GM21528 (cell line): ENCODE results near the gene GSG1L.

Experiments
- ATAC-seq: cut with Tn5 transposase; IDR thresholded peaks from one replicate; pipeline ENCODE4 v1.9.1; 2021; ENCODE audit warnings: mild to moderate bottlenecking, moderate library complexity; ENCODE audit not compliant: unreplicated experiment, low FRiP score

GSG1L gene

DNA sequence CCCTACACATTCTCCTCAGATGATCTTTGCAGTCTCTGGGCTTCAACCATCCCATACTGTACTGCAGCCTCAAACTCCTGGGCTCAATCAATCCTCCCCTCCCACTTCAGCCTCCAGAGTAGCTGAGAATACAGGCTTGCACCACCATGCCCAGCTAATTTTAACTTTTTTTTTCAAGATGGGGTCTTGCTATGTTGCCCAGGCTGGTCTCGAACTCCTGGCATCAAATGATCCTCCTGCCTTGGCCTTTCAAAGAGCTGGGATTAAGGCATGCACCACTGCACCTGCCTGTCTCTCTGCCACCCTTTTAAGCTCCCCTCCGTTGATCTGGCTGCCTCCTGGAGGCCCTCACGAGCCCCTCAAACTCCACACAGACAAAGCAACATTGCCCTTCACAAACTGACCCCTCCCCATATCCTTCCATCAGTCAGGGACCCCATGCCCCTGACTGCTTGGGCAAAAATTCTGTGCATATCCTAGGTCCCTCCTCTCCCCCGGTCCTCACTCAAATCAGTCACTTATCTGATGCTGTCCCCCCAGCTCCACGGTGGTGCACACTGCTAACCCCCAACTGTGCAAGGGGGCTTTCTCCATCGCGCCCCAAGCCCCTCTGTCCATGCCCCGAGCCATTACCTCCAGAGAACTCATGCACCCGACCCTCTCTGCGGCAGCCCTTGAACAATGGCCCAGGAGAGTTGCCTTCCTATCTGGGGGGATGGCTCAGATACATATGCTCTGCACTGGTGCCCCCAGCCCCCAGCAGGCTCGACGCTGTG is 260.7 kb downstream of the GSG1L start:
- ATAC-seq: no peak

GRCh38 chr16:27801289-27801945 is 262.1 kb downstream of the GSG1L start:
- no peak for ATAC-seq

- ATAC-seq: no peak
Observed at GRCh38 chr16:27800817-27801216, 262.7 kb downstream of the GSG1L start.

GRCh38 chr16:27799896-27800295 is 263.6 kb downstream of the GSG1L start:
- ATAC-seq: no peak

DNA sequence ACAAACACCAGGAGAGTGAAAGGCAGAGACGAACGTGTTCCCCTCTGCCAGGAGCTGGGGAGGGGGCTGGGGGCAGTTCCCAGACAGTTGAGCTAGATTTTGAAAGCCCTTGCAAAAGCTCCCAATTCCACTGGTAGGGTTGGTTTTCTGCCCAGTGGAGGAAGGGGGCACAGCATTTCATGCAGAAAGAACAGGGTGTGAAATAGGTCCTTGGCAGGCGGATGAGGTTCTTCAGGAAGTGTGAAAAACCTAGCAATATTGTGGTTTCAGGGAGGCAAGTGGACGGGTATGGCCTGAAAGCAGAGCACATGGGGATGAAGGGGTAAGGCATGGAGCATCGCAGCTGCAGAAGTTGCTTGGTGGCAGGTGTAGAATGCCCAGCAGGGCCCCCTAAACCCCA is 265.3 kb downstream of the GSG1L start:
- no peak for ATAC-seq

DNA sequence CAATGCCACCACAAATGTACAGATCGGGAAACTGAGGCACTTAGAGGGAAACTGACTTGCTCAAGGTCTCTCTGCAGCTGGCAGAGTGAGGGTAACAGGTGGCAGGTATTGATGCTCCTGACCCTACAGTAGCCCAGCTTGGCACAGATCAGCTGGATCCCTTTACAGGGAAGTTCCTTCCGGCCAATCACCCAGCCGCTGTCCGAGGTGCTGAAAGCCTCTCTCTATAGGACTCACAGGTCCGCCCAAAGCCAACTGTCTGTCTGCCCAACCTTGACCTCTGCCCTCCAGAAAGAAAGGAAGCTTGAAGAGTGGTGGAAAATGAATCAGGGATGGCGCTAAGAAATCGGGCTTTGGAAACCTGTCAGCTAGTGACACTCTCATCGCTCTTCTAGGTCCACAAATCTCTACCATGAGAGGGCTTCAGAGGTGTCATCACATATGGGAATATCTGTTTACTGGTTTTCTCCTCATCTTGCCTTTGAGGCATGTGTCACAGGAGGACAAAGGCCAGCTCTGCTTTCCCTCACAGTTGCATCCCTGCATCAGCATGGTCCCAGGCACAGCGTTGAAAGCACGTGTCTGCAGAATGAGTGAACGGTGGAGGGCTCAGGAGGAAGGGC is 267.4 kb downstream of the GSG1L start:
- no peak for ATAC-seq

DNA sequence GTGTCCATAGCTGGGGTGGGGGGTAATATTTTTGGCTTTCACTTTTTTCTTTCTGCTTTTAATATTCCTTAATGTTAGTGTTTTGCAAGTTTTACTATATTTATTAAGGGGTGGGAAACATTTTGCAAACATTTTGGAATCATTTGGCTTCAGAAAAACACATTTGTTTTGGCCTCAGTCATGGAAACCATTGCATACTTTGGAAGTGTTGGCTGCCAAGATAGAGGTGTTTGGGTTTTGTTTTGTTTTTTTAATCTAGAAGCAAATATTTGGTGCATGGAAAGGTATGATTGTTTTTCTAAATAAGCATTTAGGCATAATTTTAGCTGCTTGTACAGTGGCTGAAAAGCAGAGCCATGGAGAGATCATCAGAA is 270.3 kb downstream of the GSG1L start:
- no peak for ATAC-seq

- no peak for ATAC-seq
Observed at GRCh38 chr16:27792486-27793248, 270.8 kb downstream of the GSG1L start.

DNA sequence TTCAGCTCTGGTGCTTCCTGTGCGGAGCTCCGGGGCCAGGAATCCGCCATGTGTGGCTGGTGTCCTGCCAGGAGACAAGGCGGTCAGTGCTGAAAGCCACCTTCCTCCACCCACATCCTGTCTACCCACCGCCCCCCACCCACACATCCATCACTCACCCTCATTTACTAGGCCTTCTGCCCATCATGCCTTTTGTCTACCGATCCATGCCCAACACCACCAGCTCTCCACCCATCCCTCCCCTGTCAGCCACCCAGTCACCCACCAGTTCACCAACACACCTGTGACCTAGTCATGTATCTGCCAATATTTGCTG is 272.2 kb downstream of the GSG1L start:
- no peak for ATAC-seq

DNA sequence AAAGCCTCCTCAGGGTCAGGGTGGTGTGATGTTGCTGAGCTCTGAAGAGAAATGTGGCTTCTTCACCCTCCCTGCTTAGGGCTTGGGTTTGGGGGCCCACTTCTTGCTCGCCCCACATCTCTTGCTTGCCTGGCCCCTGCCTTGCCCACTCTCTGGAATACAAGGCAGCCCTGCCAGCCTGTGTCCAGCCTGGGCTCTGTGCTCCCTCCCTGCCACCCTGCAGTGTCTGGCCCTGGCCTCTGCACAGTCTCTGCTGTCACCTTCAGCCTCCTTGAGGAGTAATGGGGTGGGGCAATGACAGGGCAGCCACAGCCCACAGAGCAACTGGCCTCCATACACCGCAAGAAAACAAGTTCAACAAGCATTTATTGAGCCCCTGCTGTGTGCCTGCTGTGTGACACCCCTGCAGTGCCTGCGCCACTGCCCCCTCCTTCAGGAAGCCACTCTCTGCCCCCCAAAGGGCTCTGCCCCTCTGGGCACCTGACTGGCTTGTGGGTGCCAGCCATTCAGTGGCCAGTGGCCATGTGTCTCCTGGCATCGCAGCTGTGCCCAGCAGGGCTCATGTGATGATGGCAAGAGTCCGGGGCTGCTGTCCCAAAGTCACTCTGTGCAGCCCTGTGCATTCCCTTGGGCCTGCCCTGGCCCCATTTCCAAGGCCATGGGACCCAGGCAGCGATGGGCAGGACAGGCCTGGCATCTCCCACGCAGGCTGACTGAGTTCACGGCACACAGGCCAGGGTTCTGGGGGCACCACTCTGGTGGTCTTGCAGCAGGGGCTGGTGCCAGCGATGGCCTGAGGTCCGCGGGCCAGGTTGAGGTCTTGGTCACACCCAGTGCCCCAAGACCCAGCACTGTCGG is 272.7 kb downstream of the GSG1L start:
- ATAC-seq: no peak

- ATAC-seq: no peak
Observed at GRCh38 chr16:27789595-27790241, 273.8 kb downstream of the GSG1L start.

DNA sequence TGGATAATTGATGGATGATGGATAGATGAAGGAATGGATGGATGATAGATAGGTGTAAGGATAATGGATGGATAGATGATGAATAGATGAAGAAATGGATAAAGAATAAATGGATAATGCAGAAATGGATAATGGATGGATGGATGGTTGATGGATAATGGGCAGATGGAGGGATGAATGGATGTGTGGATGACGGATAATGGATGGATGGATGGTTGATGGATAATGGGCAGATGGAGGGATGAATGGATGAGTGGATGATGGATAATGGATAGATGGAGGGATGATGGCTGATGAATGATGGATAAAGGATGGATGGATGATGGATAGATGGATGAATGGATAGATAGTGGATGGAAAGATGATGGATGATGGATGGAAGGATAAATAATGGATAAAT is 274.4 kb downstream of the GSG1L start:
- no peak for ATAC-seq

DNA sequence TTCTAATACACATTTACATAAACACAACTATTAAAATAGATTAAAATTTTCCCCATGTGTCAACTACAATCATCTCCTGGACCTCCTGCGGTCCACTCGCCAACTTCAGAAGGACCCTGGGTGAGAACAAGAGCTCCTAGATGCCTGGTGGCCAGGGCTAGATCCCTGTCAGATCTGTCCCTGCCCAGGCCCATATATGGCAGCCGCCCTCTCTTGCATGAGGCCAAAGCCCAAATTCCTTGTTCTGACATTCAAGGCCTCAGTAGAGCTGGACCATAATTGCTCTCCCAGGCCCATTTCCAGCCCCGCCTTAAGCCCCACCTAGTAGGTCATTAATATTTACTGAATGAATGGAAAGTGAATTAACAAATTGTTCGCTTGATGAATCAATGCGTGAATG is 275.8 kb downstream of the GSG1L start:
- ATAC-seq: no peak

DNA sequence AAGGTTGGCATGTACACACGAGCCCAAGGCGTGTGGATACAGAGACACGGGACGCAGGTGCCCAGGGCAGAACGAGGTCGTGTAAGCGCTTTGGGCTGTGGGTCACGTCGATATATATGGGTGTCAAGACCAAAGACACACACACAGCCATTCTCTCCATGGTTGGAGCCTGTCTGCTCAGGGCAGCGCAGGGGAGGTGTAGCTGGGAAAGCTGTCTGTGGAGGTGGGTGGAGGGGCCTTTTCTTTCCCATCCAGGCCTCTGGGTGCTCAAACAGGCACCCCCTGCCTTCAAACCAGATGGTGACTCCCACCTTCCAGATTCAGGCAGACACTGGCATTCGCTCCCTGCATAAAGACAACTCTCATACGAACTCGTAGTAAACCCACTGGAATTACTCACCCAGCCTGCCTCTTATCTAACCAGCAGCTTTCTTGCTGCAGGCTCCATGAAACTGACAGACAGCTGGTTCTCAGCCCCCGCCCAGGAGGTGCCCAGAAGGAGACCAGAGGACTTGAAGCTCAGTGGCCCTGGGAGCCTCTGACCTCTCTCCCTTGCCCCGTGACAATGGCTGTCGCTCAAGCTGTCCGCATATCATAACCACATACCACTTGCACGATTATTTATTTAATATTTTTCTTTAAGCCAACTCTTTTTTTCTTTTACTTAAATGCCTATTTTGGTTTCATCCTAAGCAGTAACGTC is 276.4 kb downstream of the GSG1L start:
- no peak for ATAC-seq

GRCh38 chr16:27786221-27786922 is 277.1 kb downstream of the GSG1L start:
- ATAC-seq: no peak

- no peak for ATAC-seq
Observed at GRCh38 chr16:27785307-27785678, 278.2 kb downstream of the GSG1L start.

- ATAC-seq: no peak
Observed at GRCh38 chr16:27784351-27785306, 278.9 kb downstream of the GSG1L start.
